Keratinocyte (primary cell): Measurements from ENCODE around the gene MSMP.

Source experiments
- CTCF ChIP-seq, 3 experiments: IDR thresholded peaks in 1 of 3; conservative IDR thresholded peaks in 1 of 3; optimal IDR thresholded peaks in 1 of 3; 2 replicates in 2 of 3; 3 replicates in 1 of 3; pipeline versions ENCODE3 to v1.5.1; 2011; ENCODE audit warnings: low read length in 3 of 3, mild to moderate bottlenecking in 3 of 3, moderate library complexity in 2 of 3, control low read depth in 1 of 3, inconsistent platforms in 1 of 3; ENCODE audit not compliant: insufficient read depth in 2 of 3; ENCODE audit errors: extremely low read depth in 1 of 3
- EZH2 ChIP-seq: IDR thresholded peaks from one replicate; pipeline ENCODE4 v1.6.1; 2012; ENCODE audit warnings: inconsistent platforms, mild to moderate bottlenecking, low read length, moderate library complexity

DNA sequence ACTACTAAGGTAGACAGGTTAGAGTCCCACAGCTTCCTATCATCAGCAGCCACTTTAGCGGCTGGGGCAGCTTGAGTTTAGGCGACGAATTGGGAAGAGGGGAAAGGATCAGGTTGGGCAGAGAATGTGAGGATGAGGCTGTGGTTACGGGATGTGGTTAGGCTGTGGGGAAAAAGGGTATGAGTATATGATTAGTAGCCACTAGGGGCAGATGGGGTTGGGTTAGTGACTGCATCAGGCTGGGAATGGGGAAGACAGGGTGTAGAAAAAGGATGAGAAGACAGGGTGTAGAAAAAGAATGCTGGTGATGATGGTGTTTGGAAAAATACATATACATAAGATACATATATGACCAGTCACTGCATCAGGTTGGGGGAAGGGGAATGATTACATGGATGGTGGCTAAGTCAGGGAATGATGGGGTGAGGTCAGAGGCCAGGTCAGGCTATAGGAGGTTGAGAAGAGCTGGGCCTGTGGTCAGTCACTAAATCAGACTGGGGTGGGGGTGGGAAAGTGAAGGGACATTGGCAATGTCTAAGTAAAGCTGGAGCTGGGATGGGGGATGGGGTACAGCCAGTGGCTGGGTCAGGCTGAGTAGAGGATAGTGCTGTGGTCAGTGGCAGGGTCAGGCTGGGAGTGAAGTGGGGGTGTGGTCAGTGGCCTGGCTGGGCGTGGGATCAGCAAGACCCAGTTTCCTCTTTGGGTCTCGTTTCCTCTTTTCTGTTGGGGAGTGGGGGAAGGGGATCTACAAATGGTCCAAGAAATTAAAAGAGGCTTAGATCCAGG, 24.2 kb downstream of the MSMP start:
- peak; percentile 72 to 78 (median 75) for TF ChIP-seq CTCF (optimal IDR thresholded peaks at IDR 0.05 in 1 of 3, IDR thresholded peaks at IDR 0.05 in 1 of 3, conservative IDR thresholded peaks at IDR 0.05 in 1 of 3; ENCODE audit: extremely low read depth in 1 of 3, insufficient read depth in 2 of 3, low read length in 3 of 3)
- TF ChIP-seq EZH2, result no peak
